ENCODE results near the gene TTBK2. TPM values are rescaled to one million over a fixed set of nuclear protein-coding genes. Genes with fewer than 3 reads are reported as not detected.

TTBK2 gene
- total RNA-seq, 1 donor from 2014 or later: 32.4 TPM

- Histone ChIP-seq H3K4me2 (no peak overlapping the region), H3K4me3 (no peak overlapping the region), H3K9me3 (ENCODE audit: low read depth) (no peaks in the 10 kb centered on the region), H3F3A (ENCODE audit: low read depth) (peaks cover 7% of the 10 kb centered on the region), H4K20me1 (ENCODE audit: low read depth) (peaks cover 2% of the 10 kb centered on the region), H3K79me2 (ENCODE audit: low read depth) (no peaks in the 10 kb centered on the region), H2AFZ (replicated peaks) (no peak overlapping the region), H3K4me1 (peaks cover 3% of the 10 kb centered on the region), H3K36me3 (no peaks in the 10 kb centered on the region), H3K27me3 (no peaks in the 10 kb centered on the region), H3K27ac (no peak overlapping the region), H3K9ac (no peak overlapping the region)
- Mint-ChIP-seq H3K4me3 (no peak overlapping the region), H3K27ac (no peak overlapping the region), H3K4me1 (peaks cover 10% of the 10 kb centered on the region), H3K27me3 (ENCODE audit: insufficient read depth, low read depth) (peaks cover 4% of the 10 kb centered on the region), H3K36me3 (peaks cover 7% of the 10 kb centered on the region), H3K9me3 (no peaks in the 10 kb centered on the region)
- no peak for DNase-seq (ENCODE audit: low spot score)
- no peak for TF ChIP-seq EZH2 (IDR thresholded peaks at IDR 0.05)
These were observed 178.4 kb downstream of the TTBK2 start for GRCh38 chr15:42742149-42742548.

DNA sequence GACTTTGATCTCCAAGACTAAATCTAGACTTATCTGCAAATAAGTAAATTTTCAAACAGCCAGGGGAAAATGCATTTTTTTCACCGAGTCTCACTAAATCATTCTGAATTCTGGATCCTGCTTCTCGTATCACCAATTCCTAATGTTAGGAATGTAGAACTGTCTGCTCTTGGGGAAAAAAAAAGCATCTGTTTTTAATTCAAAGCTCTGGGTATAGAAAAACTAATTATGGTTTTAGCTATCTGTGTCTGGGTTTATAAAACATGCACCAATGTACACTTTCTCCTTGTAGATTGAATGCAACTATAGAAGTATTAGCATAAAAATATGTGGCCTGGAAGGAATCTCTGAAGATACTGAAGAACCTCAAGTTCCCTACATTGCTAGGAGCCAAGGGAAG, 178.9 kb downstream of the TTBK2 start:
- Mint-ChIP-seq H3K9me3 (no peaks in the 10 kb centered on the region), H3K4me1 (peaks cover 10% of the 10 kb centered on the region), H3K36me3 (peaks cover 7% of the 10 kb centered on the region), H3K27me3 (ENCODE audit: insufficient read depth, low read depth) (peaks cover 4% of the 10 kb centered on the region), H3K4me3 (no peak overlapping the region), H3K27ac (no peak overlapping the region)
- Histone ChIP-seq H2AFZ (replicated peaks) (no peak overlapping the region), H3K9ac (no peak overlapping the region), H3K27ac (no peak overlapping the region), H3K4me2 (no peak overlapping the region), H3K27me3 (no peaks in the 10 kb centered on the region), H3K4me3 (no peak overlapping the region), H3F3A (ENCODE audit: low read depth) (peaks cover 8% of the 10 kb centered on the region), H3K36me3 (no peaks in the 10 kb centered on the region), H3K4me1 (peaks cover 3% of the 10 kb centered on the region), H3K79me2 (ENCODE audit: low read depth) (no peaks in the 10 kb centered on the region), H3K9me3 (ENCODE audit: low read depth) (no peaks in the 10 kb centered on the region), H4K20me1 (ENCODE audit: low read depth) (peaks cover 2% of the 10 kb centered on the region)
- DNase-seq (ENCODE audit: low spot score): no peak
- no peak for TF ChIP-seq EZH2 (IDR thresholded peaks at IDR 0.05)
- TF ChIP-seq, protein P1, sequence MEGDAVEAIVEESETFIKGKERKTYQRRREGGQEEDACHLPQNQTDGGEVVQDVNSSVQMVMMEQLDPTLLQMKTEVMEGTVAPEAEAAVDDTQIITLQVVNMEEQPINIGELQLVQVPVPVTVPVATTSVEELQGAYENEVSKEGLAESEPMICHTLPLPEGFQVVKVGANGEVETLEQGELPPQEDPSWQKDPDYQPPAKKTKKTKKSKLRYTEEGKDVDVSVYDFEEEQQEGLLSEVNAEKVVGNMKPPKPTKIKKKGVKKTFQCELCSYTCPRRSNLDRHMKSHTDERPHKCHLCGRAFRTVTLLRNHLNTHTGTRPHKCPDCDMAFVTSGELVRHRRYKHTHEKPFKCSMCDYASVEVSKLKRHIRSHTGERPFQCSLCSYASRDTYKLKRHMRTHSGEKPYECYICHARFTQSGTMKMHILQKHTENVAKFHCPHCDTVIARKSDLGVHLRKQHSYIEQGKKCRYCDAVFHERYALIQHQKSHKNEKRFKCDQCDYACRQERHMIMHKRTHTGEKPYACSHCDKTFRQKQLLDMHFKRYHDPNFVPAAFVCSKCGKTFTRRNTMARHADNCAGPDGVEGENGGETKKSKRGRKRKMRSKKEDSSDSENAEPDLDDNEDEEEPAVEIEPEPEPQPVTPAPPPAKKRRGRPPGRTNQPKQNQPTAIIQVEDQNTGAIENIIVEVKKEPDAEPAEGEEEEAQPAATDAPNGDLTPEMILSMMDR (IDR thresholded peaks at IDR 0.05): no peak
- no peak for TF ChIP-seq EZH2phosphoT487 (IDR thresholded peaks at IDR 0.05)

DNA sequence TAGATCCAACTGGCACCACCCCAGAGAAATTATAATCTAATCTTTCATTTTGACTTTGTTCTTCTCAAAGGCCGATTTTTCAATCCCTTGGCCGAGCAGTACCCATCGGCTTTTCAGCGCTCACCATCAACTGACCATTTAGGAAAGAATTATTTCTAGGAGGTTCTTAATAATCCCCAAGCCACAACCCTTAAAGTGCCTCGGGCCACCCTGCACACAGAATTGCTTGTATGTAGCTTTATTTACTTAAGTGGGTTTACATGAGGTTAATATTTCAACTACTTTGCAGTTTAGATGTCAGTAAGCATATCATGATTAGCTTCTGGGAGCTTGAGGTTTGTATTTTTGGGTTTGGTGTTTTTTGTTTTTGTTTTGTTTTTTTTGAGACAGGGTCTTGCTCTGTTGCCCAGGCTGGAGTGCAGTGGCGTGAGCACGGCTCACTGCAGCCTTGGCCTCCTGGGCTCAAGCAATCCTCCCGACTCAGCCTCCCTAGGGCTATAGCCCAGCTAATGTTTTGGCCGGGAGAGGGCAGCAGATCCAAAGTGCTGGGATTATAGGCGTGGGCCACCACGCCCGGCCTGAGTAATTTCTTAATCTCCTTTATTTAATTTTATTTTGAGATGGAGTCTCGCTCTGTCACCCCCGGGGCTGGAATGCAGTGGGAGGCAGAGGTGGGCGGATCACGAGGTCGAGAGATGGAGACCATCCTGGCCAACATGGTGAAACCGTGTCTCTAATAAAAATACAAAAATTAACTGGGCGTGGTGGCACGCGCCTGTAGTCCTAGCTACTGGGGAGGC, 182.8 kb downstream of the TTBK2 start:
- Histone ChIP-seq H3K4me1 (peaks cover 3% of the 10 kb centered on the region), H3K4me2 (peak overlapping the region; percentile 85), H3K9me3 (ENCODE audit: low read depth) (no peaks in the 10 kb centered on the region), H3F3A (ENCODE audit: low read depth) (peaks cover 11% of the 10 kb centered on the region), H2AFZ (replicated peaks) (peak overlapping the region; percentile 94), H3K79me2 (ENCODE audit: low read depth) (peaks cover 8% of the 10 kb centered on the region), H4K20me1 (ENCODE audit: low read depth) (peaks cover 14% of the 10 kb centered on the region), H3K4me3 (peak overlapping the region; percentile 98), H3K36me3 (peaks cover 3% of the 10 kb centered on the region), H3K27me3 (no peaks in the 10 kb centered on the region), H3K27ac (no peak overlapping the region), H3K9ac (peak overlapping the region; percentile 53)
- Mint-ChIP-seq H3K4me1 (peaks cover 15% of the 10 kb centered on the region), H3K4me3 (peak overlapping the region; percentile 85), H3K27me3 (ENCODE audit: insufficient read depth, low read depth) (peaks cover 8% of the 10 kb centered on the region), H3K36me3 (peaks cover 13% of the 10 kb centered on the region), H3K27ac (peak overlapping the region; percentile 92), H3K9me3 (no peaks in the 10 kb centered on the region)
- TF ChIP-seq EZH2phosphoT487 (IDR thresholded peaks at IDR 0.05) (no peak), EZH2 (IDR thresholded peaks at IDR 0.05) (no peak)
- TF ChIP-seq, protein P1 (IDR thresholded peaks at IDR 0.05): no peak
- DNase-seq (ENCODE audit: low spot score): no peak

All from neural progenitor cell (in vitro differentiated cells).